BJ (cell line): ENCODE results near the gene SLC22A31. TPM values are rescaled to one million over a fixed set of nuclear protein-coding genes. Genes with fewer than 3 reads are reported as not detected.

ENCODE experiments used
- CTCF ChIA-PET: fragments of 350-600 bp; formaldehyde crosslinking; extraction: SDS; loops from one replicate; lab custom pipeline; 2021; ENCODE audit warnings: antibody characterized with exemption, inconsistent platforms; lab: Yijun Ruan, JAX
- POLR2A ChIA-PET: fragments of 300-600 bp; sonication (Branson Sonifier 250); formaldehyde crosslinking; extraction: SDS; loops from one replicate; lab custom pipeline; 2021; ENCODE audit warnings: antibody characterized with exemption; lab: Charles Lee
- DNase-seq: peaks from one replicate; pipeline ENCODE4 v3.0.0-alpha.2; 2011; ENCODE audit warnings: low read depth
- H3K27me3 ChIP-seq: 2 replicates; pipeline ENCODE4 v1.6.0; 2011; ENCODE audit warnings: low read length; ENCODE audit not compliant: control insufficient read depth, insufficient read depth
- H3K36me3 ChIP-seq: 2 replicates; pipeline ENCODE4 v1.5.1; 2011; ENCODE audit warnings: low read length; ENCODE audit not compliant: control insufficient read depth, insufficient read depth
- H3K4me3 ChIP-seq: 2 replicates; pipeline ENCODE4 v1.5.1; 2011; ENCODE audit warnings: low read depth, mild to moderate bottlenecking, control low read depth, low read length
- polyA plus RNA-seq: library from polyadenylated mRNA; depleted of rRNA; stranded (reverse); fragments of >200 nt; gene quantifications from 2 replicates; pipeline ENCODE4 v1.2.3, GENCODE V29; 2011
- TF ChIP-seq, protein P1 (sequence below): IDR thresholded peaks from 2 replicates; pipeline ENCODE4 v1.5.1; 2011; ENCODE audit warnings: low read depth, mild to moderate bottlenecking, control low read depth, inconsistent platforms, low read length, moderate library complexity; ENCODE audit not compliant: insufficient read depth

SLC22A31 gene
- polyA plus RNA-seq, 1 experiment, result 0.11 TPM

DNA sequence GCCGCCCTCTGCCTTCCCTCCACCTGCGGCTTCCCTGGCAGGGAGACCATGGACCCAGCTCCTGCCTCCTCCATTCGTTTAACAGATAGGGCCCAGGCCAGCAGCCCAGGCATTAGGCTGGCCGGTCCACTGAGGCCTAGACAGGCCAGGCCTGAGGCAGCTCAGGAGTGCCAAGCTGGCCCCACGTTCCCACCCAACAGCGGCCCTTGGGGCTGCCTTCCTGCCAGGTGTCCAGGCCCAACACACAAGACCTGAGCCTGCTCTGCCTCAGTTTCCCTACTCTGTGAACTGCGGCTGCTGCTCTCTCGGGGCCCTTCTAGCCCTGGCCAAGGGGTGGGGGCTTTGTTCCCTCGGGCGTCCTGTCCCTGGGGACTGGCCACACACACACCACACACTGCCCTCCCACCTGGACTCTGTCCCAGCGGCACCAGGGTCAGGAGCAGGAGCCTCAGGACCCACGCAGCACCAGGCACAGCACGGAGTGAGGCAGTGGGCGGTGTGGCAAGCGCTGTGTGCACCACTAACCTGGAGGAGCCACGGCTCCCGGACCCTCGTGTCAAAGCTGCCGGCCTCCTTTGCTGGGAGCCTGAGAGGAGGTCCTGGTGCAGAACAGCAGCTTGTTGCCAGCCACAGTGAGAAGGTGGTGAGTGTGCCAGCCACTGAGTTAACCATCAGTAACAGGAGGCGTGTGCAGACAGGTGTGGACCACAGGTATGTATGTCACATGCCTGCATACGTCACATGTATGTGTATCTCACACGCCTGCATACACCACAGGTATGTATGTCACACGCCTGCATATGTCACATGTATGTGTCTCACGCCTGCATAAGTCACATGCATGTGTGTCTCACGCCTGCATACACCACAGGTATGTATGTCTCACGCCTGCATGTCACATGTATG, 43.3 kb downstream of the SLC22A31 start:
- Histone ChIP-seq H3K4me3 (no peak overlapping the region), H3K27me3 (no peaks in the 10 kb centered on the region), H3K36me3 (no peaks in the 10 kb centered on the region)
- TF ChIP-seq, protein P1, sequence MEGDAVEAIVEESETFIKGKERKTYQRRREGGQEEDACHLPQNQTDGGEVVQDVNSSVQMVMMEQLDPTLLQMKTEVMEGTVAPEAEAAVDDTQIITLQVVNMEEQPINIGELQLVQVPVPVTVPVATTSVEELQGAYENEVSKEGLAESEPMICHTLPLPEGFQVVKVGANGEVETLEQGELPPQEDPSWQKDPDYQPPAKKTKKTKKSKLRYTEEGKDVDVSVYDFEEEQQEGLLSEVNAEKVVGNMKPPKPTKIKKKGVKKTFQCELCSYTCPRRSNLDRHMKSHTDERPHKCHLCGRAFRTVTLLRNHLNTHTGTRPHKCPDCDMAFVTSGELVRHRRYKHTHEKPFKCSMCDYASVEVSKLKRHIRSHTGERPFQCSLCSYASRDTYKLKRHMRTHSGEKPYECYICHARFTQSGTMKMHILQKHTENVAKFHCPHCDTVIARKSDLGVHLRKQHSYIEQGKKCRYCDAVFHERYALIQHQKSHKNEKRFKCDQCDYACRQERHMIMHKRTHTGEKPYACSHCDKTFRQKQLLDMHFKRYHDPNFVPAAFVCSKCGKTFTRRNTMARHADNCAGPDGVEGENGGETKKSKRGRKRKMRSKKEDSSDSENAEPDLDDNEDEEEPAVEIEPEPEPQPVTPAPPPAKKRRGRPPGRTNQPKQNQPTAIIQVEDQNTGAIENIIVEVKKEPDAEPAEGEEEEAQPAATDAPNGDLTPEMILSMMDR, result no peak
- ChIA-PET CTCF (interaction anchor here (1.8 kb wide), 1 partner anchor 10 kb away, joined by 9 read pairs; no protein-coding TSS in a partner anchor), POLR2A (no interaction called here)
- DNase-seq, result no peak

DNA sequence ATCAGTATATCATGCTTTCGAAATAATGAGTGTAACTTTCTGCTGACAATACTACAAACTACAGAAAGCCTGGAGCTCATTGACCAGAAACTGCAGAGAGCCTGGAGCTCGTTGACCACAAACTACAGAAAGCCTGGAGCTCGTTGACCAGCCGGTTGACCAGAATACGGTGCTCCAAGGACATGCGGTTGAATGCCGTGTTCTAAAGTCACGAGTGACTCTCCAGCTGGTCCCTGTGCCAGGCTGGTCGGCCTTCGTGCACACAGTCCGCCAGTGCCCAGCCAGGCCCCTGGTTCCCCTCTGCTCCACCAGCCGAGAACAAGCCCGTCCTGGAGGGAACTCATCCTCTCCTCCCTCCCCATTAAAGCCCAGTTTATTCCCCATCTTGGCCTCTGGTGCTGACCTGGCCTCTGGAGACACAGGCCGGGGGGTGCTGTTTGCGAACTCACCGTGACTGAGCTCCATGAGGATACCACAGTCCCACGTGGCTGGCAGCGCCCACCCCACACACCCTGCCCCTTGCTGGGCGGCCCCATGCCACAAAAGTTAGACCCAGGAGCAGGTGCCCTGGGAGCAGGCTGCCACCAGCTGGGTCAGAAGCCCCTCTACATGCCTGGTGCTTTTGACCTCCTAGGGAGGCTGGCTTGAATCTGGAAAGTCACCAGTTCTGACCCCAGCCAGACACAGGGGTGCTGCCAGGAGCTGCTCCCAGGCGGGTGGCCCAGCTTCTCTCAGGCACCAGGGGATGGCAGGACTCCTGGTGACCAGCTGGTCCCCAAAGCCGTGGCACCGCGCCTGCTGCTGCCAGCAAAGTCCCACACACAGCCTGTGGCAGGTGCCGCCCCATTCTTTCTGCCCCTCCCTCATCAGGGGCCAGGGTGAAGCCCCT, 44.2 kb downstream of the SLC22A31 start:
- DNase-seq, result no peak
- no peak overlapping the region for H3K4me3 ChIP-seq
- TF ChIP-seq, protein P1, result no peak
- CTCF ChIA-PET, result interaction anchor here (0.6 to 2.1 kb wide), 5 partner anchors 11 to 419 kb away, joined by 3 to 9 read pairs (median 3); partner anchors contain the start of gene CDH15
- no peaks in the 10 kb centered on the region for H3K27me3 ChIP-seq
- H3K36me3 ChIP-seq, result no peaks in the 10 kb centered on the region
- POLR2A ChIA-PET, result interaction anchor here (0.6 kb wide), 1 partner anchor 246 kb away, joined by 5 read pairs; no protein-coding TSS in a partner anchor

DNA sequence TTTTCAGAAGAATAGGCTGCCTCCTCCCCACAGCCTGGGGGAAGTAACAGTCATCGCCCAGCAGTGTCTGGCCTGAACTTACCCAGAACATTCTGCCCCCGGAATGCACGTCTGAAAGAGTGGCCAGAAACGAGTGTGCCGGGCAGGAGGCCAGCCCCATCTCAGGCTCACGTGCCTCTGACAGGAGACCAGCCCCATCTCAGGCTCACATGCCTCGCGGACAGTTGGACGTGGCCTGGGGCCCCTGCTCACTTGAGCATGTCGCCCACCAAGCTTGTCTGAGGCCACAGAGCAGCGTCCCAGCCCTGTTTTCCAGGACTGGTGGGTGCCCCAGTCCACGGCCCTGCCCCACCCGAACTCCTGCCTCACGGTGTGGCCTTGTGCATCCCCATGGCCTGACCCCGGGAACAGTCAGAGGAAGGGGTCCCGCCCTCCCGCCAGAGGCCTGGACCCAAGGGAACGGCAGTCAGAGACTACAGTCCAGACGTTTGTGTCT, 45.1 kb downstream of the SLC22A31 start:
- POLR2A ChIA-PET, result no interaction called here
- Histone ChIP-seq H3K4me3 (no peak overlapping the region), H3K27me3 (no peaks in the 10 kb centered on the region), H3K36me3 (peaks cover 2% of the 10 kb centered on the region; the same call in 1 of the 2 replicates)
- CTCF ChIA-PET, result interaction anchor here (0.6 to 2.1 kb wide), 5 partner anchors 12 to 418 kb away, joined by 3 to 9 read pairs (median 3); partner anchors contain the start of gene CDH15
- peak; percentile 52 for DNase-seq
- TF ChIP-seq, protein P1, result no peak

DNA sequence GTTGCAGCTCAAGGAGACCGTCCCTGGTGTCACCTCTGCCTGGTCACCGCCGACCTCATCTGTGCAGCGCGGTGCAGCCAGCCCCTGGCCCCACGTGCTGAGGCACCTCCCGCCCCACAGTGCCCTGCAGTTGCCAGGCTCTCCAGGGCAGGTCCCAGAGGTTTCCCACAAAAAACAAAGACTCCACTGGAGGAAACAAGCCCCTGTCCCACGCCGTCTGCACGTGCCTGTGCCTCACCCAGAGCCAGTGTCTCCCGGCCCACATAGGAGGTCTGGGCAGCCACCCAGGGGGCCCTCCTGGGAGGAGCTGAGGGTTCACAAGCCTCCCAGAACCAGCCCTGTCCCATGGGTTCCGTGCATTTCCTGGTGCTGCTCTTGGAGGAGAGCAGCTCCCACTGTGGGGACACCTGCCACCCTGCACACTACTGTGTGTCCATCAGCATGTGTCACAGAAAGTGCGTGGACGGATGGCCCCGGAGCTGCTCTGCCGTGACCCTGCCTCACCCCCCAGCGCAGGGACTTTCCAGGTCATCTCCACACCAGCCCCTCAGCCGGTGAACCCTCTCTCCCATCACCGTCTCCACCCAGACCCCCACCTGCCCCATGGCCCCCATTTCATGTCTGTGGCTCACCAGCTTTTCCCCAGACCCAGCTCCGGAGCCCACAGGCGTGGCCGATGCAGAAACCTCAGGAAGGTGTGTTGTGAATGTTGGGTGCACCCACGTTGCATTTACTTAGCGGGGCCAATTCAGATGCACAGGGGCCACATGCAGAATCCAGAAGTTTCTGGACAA, 45.8 kb downstream of the SLC22A31 start:
- TF ChIP-seq, protein P1, result no peak
- DNase-seq, result no peak
- H3K4me3 ChIP-seq, result no peak overlapping the region
- no peaks in the 10 kb centered on the region for H3K27me3 ChIP-seq
- ChIA-PET POLR2A (no interaction called here), CTCF (interaction anchor here (2.1 kb wide), 1 partner anchor 418 kb away, joined by 6 read pairs; no protein-coding TSS in a partner anchor)
- peaks cover 3% of the 10 kb centered on the region for H3K36me3 ChIP-seq
